GM18517 (cell line): Measurements from ENCODE around the gene ALG8.
"Not testable (repeated sequence)": the region's sequence is repeated elsewhere in the genome, so short reads cannot be mapped to it uniquely, and the experiment has no call there.

Experiments used
- ATAC-seq: cut with Tn5 transposase; IDR thresholded peaks from one replicate; pipeline ENCODE4 v1.9.1; 2021; ENCODE audit warnings: mild to moderate bottlenecking, moderate library complexity; ENCODE audit not compliant: unreplicated experiment

Gene ALG8

GRCh38 chr11:78139422-78140391, at the start of gene ALG8:
Gene ALG8, minus strand, starts transcription at chr11:78139626. Its CDS starts 38 bp downstream, at chr11:78139588.
- peak; percentile 85 for ATAC-seq

GRCh38 chr11:78188286-78189173, 49.1 kb upstream of the ALG8 start, which contains the start of the genes KCTD21 and USP35:
Gene KCTD21, minus strand, starts transcription at chr11:78188626. Its CDS starts 14,072 bp downstream, at chr11:78174554.
Gene USP35, plus strand, starts transcription at chr11:78188919. Its CDS starts 7,327 bp downstream, at chr11:78196246.
- ATAC-seq, result peak; percentile 95

GRCh38 chr11:78187366-78188285, 48.2 kb upstream of the ALG8 start:
- peak; percentile 20 for ATAC-seq

- ATAC-seq, result no peak
These were observed 41.8 kb upstream of the ALG8 start for GRCh38 chr11:78181185-78181584.

GRCh38 chr11:78180751-78181150, 41.3 kb upstream of the ALG8 start:
- ATAC-seq, result no peak

- no peak for ATAC-seq
These were observed 40.1 kb upstream of the ALG8 start for GRCh38 chr11:78179459-78180071.

GRCh38 chr11:78177216-78177615, 37.8 kb upstream of the ALG8 start:
- no peak for ATAC-seq

- no peak for ATAC-seq
These were observed 37.2 kb upstream of the ALG8 start for GRCh38 chr11:78176605-78177141.

GRCh38 chr11:78175862-78176261, 36.4 kb upstream of the ALG8 start:
- not testable (repeated sequence) for ATAC-seq

- ATAC-seq, result no peak
These were observed 32.5 kb upstream of the ALG8 start for GRCh38 chr11:78171951-78172350.

- no peak for ATAC-seq
These were observed 31.6 kb upstream of the ALG8 start for GRCh38 chr11:78170874-78171549.

- ATAC-seq, result no peak
These were observed 31.0 kb upstream of the ALG8 start for GRCh38 chr11:78170413-78170812.

- no peak for ATAC-seq
These were observed 29.4 kb upstream of the ALG8 start for GRCh38 chr11:78168539-78169477.

GRCh38 chr11:78166855-78167469, 27.5 kb upstream of the ALG8 start:
- no peak for ATAC-seq

GRCh38 chr11:78164471-78164870, 25.0 kb upstream of the ALG8 start:
- ATAC-seq, result no peak

- ATAC-seq, result no peak
These were observed 24.4 kb upstream of the ALG8 start for GRCh38 chr11:78163828-78164227.

GRCh38 chr11:78161962-78162371, 22.5 kb upstream of the ALG8 start:
- ATAC-seq, result no peak
